HepG2 (cell line): ENCODE data around the gene GATAD2B. TPM values are rescaled to one million over a fixed set of nuclear protein-coding genes. Genes with fewer than 3 reads are reported as not detected.

Experiments used
- ELF4 ChIP-seq: sonication (generic); formaldehyde crosslinking; IDR thresholded peaks from 2 replicates; pipeline ENCODE4 v1.5.0; 2020; ENCODE audit warnings: missing genetic modification reagents, mild to moderate bottlenecking, moderate library complexity, borderline replicate concordance
- KLF16 ChIP-seq, 2 experiments: sonication (generic) in 1 of 2; formaldehyde crosslinking in 1 of 2; IDR thresholded peaks; 2 replicates each; pipeline versions ENCODE4 v1.6.1 to v1.8.0; 2016 to 2023; ENCODE audit warnings: missing genetic modification reagents in 2 of 2, missing compliant biosample characterization in 1 of 2
- MLX ChIP-seq: IDR thresholded peaks from 2 replicates; pipeline ENCODE4 v1.6.1; 2016
- MXD3 ChIP-seq: IDR thresholded peaks from 2 replicates; pipeline ENCODE4 v1.6.1; 2016; ENCODE audit warnings: mild to moderate bottlenecking, missing biosample characterization, missing genetic modification reagents
- NKX3-1 ChIP-seq: sonication (generic); formaldehyde crosslinking; IDR thresholded peaks from 2 replicates; pipeline ENCODE4 v1.5.0; 2020; ENCODE audit warnings: missing genetic modification reagents
- NR1H2 ChIP-seq: sonication (generic); formaldehyde crosslinking; IDR thresholded peaks from 2 replicates; pipeline ENCODE4 v1.8.1; 2022; ENCODE audit warnings: low read depth, missing genetic modification reagents, borderline replicate concordance
- PHF20 ChIP-seq: sonication (generic); formaldehyde crosslinking; IDR thresholded peaks from 2 replicates; pipeline ENCODE4 v1.5.0; 2020; ENCODE audit warnings: mild to moderate bottlenecking, missing genetic modification reagents
- RCOR2 ChIP-seq: IDR thresholded peaks from 2 replicates; pipeline ENCODE4 v1.6.1; 2016; ENCODE audit warnings: missing biosample characterization, missing genetic modification reagents
- RNF2 ChIP-seq: fragments of 450-650 bp; conservative IDR thresholded peaks from 2 replicates; pipeline ENCODE4 v1.6.1; 2016; ENCODE audit warnings: low read depth
- SKIL ChIP-seq: sonication (generic); formaldehyde crosslinking; IDR thresholded peaks from 2 replicates; pipeline ENCODE4 v1.8.0; 2022; ENCODE audit warnings: missing genetic modification reagents, mild to moderate bottlenecking, moderate library complexity, borderline replicate concordance
- SMAD9 ChIP-seq: sonication (generic); formaldehyde crosslinking; IDR thresholded peaks from 2 replicates; pipeline ENCODE4 v1.5.1; 2020; ENCODE audit warnings: mild to moderate bottlenecking, missing genetic modification reagents
- SPEN ChIP-seq: sonication (generic); formaldehyde crosslinking; IDR thresholded peaks from 2 replicates; pipeline ENCODE4 v1.5.1; 2020; ENCODE audit warnings: low read depth, mild to moderate bottlenecking, missing genetic modification reagents
- SRY ChIP-seq: sonication (generic); formaldehyde crosslinking; IDR thresholded peaks from 2 replicates; pipeline ENCODE4 v1.8.0; 2022; ENCODE audit warnings: mild to moderate bottlenecking, missing genetic modification reagents
- TARDBP ChIP-seq: sonication (generic); formaldehyde crosslinking; IDR thresholded peaks from 2 replicates; pipeline ENCODE4 v1.8.0; 2022; ENCODE audit warnings: mild to moderate bottlenecking, missing genetic modification reagents
- XRCC5 ChIP-seq: fragments of 200-400 bp; formaldehyde crosslinking; optimal IDR thresholded peaks from 2 replicates; pipeline ENCODE3; 2017; ENCODE audit warnings: mild to moderate bottlenecking, low read length
- YEATS2 ChIP-seq: sonication (generic); formaldehyde crosslinking; IDR thresholded peaks from 2 replicates; pipeline ENCODE4 v1.4.0; 2020; ENCODE audit warnings: missing genetic modification reagents, borderline replicate concordance
- ZNF143 ChIP-seq: sonication (generic); formaldehyde crosslinking; IDR thresholded peaks from 2 replicates; pipeline ENCODE4 v1.4.0; 2020; ENCODE audit warnings: missing genetic modification reagents
- ZNF20 ChIP-seq: sonication (generic); formaldehyde crosslinking; IDR thresholded peaks from 2 replicates; pipeline ENCODE4 v1.4.0; 2020; ENCODE audit warnings: mild to moderate bottlenecking, moderate library complexity, missing genetic modification reagents
- ZNF326 ChIP-seq: sonication (generic); formaldehyde crosslinking; IDR thresholded peaks from 2 replicates; pipeline ENCODE4 v1.4.0; 2020; ENCODE audit warnings: missing genetic modification reagents, borderline replicate concordance
- ZNF589 ChIP-seq: sonication (generic); formaldehyde crosslinking; conservative IDR thresholded peaks from 2 replicates; pipeline ENCODE4 v1.8.0; 2022; ENCODE audit warnings: mild to moderate bottlenecking, moderate library complexity, missing genetic modification reagents
- ZNF614 ChIP-seq: IDR thresholded peaks from 2 replicates; pipeline ENCODE4 v1.6.1; 2018; ENCODE audit warnings: missing biosample characterization, missing genetic modification reagents, inconsistent platforms, borderline replicate concordance
- ZNF704 ChIP-seq: sonication (generic); formaldehyde crosslinking; IDR thresholded peaks from 2 replicates; pipeline ENCODE4 v1.8.1; 2023; ENCODE audit warnings: mild to moderate bottlenecking, inconsistent platforms, moderate library complexity, missing genetic modification reagents, borderline replicate concordance
- ZNF766 ChIP-seq: sonication (generic); formaldehyde crosslinking; IDR thresholded peaks from 2 replicates; pipeline ENCODE4 v1.5.0; 2020; ENCODE audit warnings: missing genetic modification reagents, borderline replicate concordance
- ZNF788 ChIP-seq: sonication (generic); formaldehyde crosslinking; IDR thresholded peaks from 2 replicates; pipeline ENCODE4 v1.5.0; 2020; ENCODE audit warnings: mild to moderate bottlenecking, missing genetic modification reagents, borderline replicate concordance
- polyA plus RNA-seq, 8 experiments: library from polyadenylated mRNA; depleted of rRNA in 3 of 8; stranded (reverse) in 7 of 8; unstranded in 1 of 8; fragments of >200 nt; fragmentation: Illumina TruSeq in 4 of 8; extraction: Trizol in 4 of 8; gene quantifications; 2 replicates each; pipeline versions ENCODE4 v1.2.1 to v1.2.3, GENCODE V29; 2011 to 2016; ENCODE audit warnings: low read depth in 4 of 8, missing spikeins in 1 of 8, mixed read lengths in 1 of 8; ENCODE audit not compliant: insufficient read depth in 1 of 8
- total RNA-seq, 5 experiments: library from RNA; depleted of rRNA; stranded (reverse); fragments of >200 nt; fragmentation: Illumina TruSeq; extraction: Trizol; gene quantifications; 2 replicates each; pipeline ENCODE4 v1.2.3, GENCODE V29; 2016; ENCODE audit warnings: low read depth in 1 of 5

GATAD2B gene
- total and polyA plus RNA-seq, 2 of the 13 experiments (the other 11 are each of a cell fraction or from before 2014, with no cell fraction given) = 3.2 to 5.2 TPM

- TF ChIP-seq ZNF788 (CRISPR knock-in tag) (peak; percentile 66; the same call in 1 of the 2 replicates), ZNF614 (CRISPR knock-in tag) (0 out of 2 replicates have a peak, but pooled peaks have one; percentile 54), NR1H2 (CRISPR knock-in tag) (no peak), PHF20 (CRISPR knock-in tag) (peak; percentile 69; the same call in 1 of the 2 replicates), NKX3-1 (CRISPR knock-in tag) (no peak), KLF16 (CRISPR knock-in tag; IDR thresholded peaks at IDR 0.05) (peak in 1 of 2 experiments; percentile 78; a peak in 1 of 4 replicates), ZNF589 (no peak), ZNF20 (CRISPR knock-in tag) (no peak), ELF4 (0 out of 2 replicates have a peak, but pooled peaks have one; percentile 64), SKIL (CRISPR knock-in tag) (no peak), ZNF143 (CRISPR knock-in tag) (no peak), RCOR2 (no peak), ZNF704 (CRISPR knock-in tag) (no peak), SPEN (peak; percentile 87; the same call in 1 of the 2 replicates), TARDBP (CRISPR knock-in tag) (no peak), YEATS2 (CRISPR knock-in tag) (peak; percentile 98), XRCC5 (no peak), SRY (0 out of 2 replicates have a peak, but pooled peaks have one; percentile 48), SMAD9 (no peak), RNF2 (no peak), ZNF766 (CRISPR knock-in tag) (no peak), MXD3 (peak; percentile 61; the same call in 1 of the 2 replicates), MLX (no peak), ZNF326 (no peak)
These were observed at the start of gene GATAD2B (continued) for GRCh38 chr1:153922972-153923925.
